Neural progenitor cell (in vitro differentiated cells): ENCODE measurements around the gene BRPF3.

Source experiments
- CTCF ChIP-seq: fragments of 200-600 bp; sonication (generic); IDR thresholded peaks from 2 replicates; pipeline ENCODE4 v1.5.1; 2017; ENCODE audit warnings: antibody characterized with exemption, mild to moderate bottlenecking
- EZH2 ChIP-seq: fragments of 200-600 bp; sonication (generic); IDR thresholded peaks from 2 replicates; pipeline ENCODE4 v1.6.1; 2017; ENCODE audit warnings: antibody characterized with exemption, mild to moderate bottlenecking, moderate library complexity
- EZH2phosphoT487 ChIP-seq: fragments of 200-600 bp; sonication (generic); IDR thresholded peaks from 2 replicates; pipeline ENCODE4 v1.6.1; 2017; ENCODE audit warnings: antibody characterized with exemption

- TF ChIP-seq CTCF (no peak), EZH2 (no peak), EZH2phosphoT487 (no peak)
Observed at GRCh38 chr6:36223706-36224105, 27.2 kb downstream of the BRPF3 start.
